ENCODE results near the gene ZSWIM1. TPM values are rescaled to one million over a fixed set of nuclear protein-coding genes. Genes with fewer than 3 reads are reported as not detected.

ZSWIM1 gene
- total RNA-seq, 1 experiment from 2014 or later, result 13.2 TPM

DNA sequence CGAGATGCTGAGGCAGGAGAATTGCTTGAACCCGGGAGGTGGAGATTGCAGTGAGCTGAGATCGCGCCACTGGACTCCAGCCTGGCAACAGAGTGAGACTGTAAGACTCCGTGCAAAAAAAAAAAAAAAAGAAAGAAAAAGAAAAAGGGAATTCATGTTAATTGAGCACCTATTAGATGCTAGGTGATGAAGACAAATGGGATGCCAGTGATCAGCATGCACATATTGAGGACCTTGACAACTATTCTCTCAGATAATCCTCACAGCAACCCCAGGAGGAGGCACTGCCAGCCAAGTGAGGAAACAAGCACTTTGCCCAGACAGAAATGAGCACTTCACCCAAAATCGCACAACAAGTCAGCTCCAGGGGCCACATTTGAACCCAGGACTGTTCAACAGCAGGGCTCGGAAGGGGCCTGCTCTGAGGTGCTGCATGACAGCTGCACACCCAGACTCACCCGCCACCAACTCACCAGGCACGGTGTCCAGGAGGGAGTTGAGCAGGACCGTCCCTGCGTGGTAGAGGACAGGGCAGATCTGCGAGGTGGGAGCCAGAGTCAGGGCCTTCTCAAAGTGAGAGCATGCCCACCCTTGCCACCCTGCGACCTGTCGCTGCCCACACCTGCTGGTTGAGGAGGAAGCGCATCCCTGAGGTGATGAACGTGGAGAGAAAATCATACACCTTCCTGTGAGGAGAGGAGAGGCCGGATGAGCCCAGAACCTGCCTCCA lies 26.4 kb downstream of the ZSWIM1 start:
- ChIA-PET POLR2A (ENCODE audit: low non-redundant PET) (no interaction called here), CTCF (no interaction called here)
- peaks cover 30% of the 10 kb centered on the region for H3K36me3 ChIP-seq (ENCODE audit: insufficient read depth, low read length, poor library complexity, severe bottlenecking)
- BruUV-seq (replicated peaks), result no TSS peak
- H3K27me3 ChIP-seq (replicated peaks; ENCODE audit: insufficient read depth, low read depth, low read length, poor library complexity), result no peaks in the 10 kb centered on the region
- no peak overlapping the region for H3K4me3 ChIP-seq (ENCODE audit: low read depth, low read length, poor library complexity, severe bottlenecking)
- H3K9me3 ChIP-seq (ENCODE audit: low read depth, low read length, poor library complexity, severe bottlenecking), result no peaks in the 10 kb centered on the region
- TF ChIP-seq, protein P1, sequence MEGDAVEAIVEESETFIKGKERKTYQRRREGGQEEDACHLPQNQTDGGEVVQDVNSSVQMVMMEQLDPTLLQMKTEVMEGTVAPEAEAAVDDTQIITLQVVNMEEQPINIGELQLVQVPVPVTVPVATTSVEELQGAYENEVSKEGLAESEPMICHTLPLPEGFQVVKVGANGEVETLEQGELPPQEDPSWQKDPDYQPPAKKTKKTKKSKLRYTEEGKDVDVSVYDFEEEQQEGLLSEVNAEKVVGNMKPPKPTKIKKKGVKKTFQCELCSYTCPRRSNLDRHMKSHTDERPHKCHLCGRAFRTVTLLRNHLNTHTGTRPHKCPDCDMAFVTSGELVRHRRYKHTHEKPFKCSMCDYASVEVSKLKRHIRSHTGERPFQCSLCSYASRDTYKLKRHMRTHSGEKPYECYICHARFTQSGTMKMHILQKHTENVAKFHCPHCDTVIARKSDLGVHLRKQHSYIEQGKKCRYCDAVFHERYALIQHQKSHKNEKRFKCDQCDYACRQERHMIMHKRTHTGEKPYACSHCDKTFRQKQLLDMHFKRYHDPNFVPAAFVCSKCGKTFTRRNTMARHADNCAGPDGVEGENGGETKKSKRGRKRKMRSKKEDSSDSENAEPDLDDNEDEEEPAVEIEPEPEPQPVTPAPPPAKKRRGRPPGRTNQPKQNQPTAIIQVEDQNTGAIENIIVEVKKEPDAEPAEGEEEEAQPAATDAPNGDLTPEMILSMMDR (conservative IDR thresholded peaks at IDR 0.05; ENCODE audit: low read depth, low read length), result no peak
- no peak for TF ChIP-seq EZH2 (IDR thresholded peaks at IDR 0.05; ENCODE audit: borderline replicate concordance, low read depth, low read length, poor library complexity, severe bottlenecking)
- DNase-seq (ENCODE audit: low spot score), result no peak
- intact Hi-C loops (cut with micrococcal nuclease; ENCODE audit: unreplicated experiment), result no loop called here
- peaks cover 15% of the 10 kb centered on the region for H3K4me1 ChIP-seq (ENCODE audit: insufficient read depth, low read length, poor library complexity, severe bottlenecking)
- H3K27ac ChIP-seq (ENCODE audit: low read depth, low read length, poor library complexity, severe bottlenecking), result no peak overlapping the region

DNA sequence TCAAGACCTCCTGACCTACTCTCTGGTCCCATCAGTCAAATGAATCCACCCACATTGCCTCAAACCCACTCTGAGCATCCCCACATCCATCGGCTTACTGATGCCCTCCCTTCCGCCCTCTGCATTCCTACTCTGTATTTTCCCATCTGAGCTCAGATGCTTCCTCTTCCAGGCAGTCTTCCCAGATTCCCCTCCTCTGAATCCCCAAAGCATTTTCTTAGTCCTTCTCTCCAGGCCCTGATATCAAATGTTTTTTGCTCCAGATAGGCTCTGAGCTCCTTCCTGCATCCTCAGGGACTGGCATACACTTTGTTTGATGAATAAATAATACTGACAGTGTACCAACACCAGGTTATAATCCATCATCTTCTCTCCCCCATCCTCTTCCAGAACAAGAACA lies 27.1 kb downstream of the ZSWIM1 start:
- intact Hi-C loops (cut with micrococcal nuclease; ENCODE audit: unreplicated experiment), result no loop called here
- ChIA-PET POLR2A (ENCODE audit: low non-redundant PET) (no interaction called here), CTCF (no interaction called here)
- no peak overlapping the region for H3K4me3 ChIP-seq (ENCODE audit: low read depth, low read length, poor library complexity, severe bottlenecking)
- peaks cover 17% of the 10 kb centered on the region for H3K4me1 ChIP-seq (ENCODE audit: insufficient read depth, low read length, poor library complexity, severe bottlenecking)
- H3K27me3 ChIP-seq (replicated peaks; ENCODE audit: insufficient read depth, low read depth, low read length, poor library complexity), result no peaks in the 10 kb centered on the region
- DNase-seq (ENCODE audit: low spot score), result no peak
- no TSS peak for BruUV-seq (replicated peaks)
- H3K27ac ChIP-seq (ENCODE audit: low read depth, low read length, poor library complexity, severe bottlenecking), result no peak overlapping the region
- TF ChIP-seq, protein P1 (conservative IDR thresholded peaks at IDR 0.05; ENCODE audit: low read depth, low read length), result no peak
- TF ChIP-seq EZH2 (IDR thresholded peaks at IDR 0.05; ENCODE audit: borderline replicate concordance, low read depth, low read length, poor library complexity, severe bottlenecking), result no peak
- H3K9me3 ChIP-seq (ENCODE audit: low read depth, low read length, poor library complexity, severe bottlenecking), result no peaks in the 10 kb centered on the region
- H3K36me3 ChIP-seq (ENCODE audit: insufficient read depth, low read length, poor library complexity, severe bottlenecking), result peaks cover 30% of the 10 kb centered on the region

DNA sequence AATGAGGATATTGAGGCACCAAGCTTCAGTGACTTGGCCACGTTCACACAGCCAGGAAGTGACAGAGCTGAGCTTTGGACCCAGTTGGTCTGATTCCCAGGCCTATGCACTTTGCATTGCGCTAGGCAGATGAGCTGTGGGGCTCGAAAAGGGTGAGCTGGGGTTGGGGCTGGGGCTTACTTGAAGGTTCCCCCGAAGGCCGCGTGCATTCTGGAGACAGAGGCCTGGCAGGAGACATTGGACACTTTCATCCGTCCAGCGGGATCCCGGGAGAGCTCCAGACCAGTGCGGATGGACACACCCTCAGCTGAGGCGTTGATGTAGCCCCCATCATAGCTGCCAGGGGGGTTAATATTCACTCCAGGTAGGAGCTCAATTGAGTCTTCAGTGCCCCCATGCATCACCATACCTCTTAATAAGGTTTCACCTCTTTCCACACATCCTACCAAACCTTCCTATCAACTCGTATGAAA lies 28.3 kb downstream of the ZSWIM1 start:
- Histone ChIP-seq H3K4me1 (ENCODE audit: insufficient read depth, low read length, poor library complexity, severe bottlenecking) (peaks cover 17% of the 10 kb centered on the region), H3K27me3 (replicated peaks; ENCODE audit: insufficient read depth, low read depth, low read length, poor library complexity) (no peaks in the 10 kb centered on the region), H3K4me3 (ENCODE audit: low read depth, low read length, poor library complexity, severe bottlenecking) (no peak overlapping the region), H3K36me3 (ENCODE audit: insufficient read depth, low read length, poor library complexity, severe bottlenecking) (peaks cover 25% of the 10 kb centered on the region), H3K9me3 (ENCODE audit: low read depth, low read length, poor library complexity, severe bottlenecking) (no peaks in the 10 kb centered on the region), H3K27ac (ENCODE audit: low read depth, low read length, poor library complexity, severe bottlenecking) (no peak overlapping the region)
- BruUV-seq (replicated peaks), result no TSS peak
- DNase-seq (ENCODE audit: low spot score), result no peak
- POLR2A ChIA-PET (ENCODE audit: low non-redundant PET), result interaction anchor here (0.5 kb wide), 1 partner anchor 22 kb away, joined by 11 read pairs; no protein-coding TSS in a partner anchor
- intact Hi-C loops (cut with micrococcal nuclease; ENCODE audit: unreplicated experiment), result no loop called here
- TF ChIP-seq, protein P1 (conservative IDR thresholded peaks at IDR 0.05; ENCODE audit: low read depth, low read length), result no peak
- TF ChIP-seq EZH2 (IDR thresholded peaks at IDR 0.05; ENCODE audit: borderline replicate concordance, low read depth, low read length, poor library complexity, severe bottlenecking), result no peak
- CTCF ChIA-PET, result no interaction called here

Measured in A673 (cell line).